T follicular helper cell (primary cell): ENCODE results near the gene PRSS21.
A peak's percentile ranks its signal among the peaks of the same experiment; 100 is the strongest.

Experiments
- DNase-seq: peaks from one replicate; pipeline ENCODE4 v3.0.0-alpha.2; 2020; ENCODE audit warnings: low read depth
- total RNA-seq, 2 experiments: gene quantifications; one replicate each; lab custom pipeline; 2026; lab: John Stamatoyannopoulos, UW

Gene PRSS21, protein sequence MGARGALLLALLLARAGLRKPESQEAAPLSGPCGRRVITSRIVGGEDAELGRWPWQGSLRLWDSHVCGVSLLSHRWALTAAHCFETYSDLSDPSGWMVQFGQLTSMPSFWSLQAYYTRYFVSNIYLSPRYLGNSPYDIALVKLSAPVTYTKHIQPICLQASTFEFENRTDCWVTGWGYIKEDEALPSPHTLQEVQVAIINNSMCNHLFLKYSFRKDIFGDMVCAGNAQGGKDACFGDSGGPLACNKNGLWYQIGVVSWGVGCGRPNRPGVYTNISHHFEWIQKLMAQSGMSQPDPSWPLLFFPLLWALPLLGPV
- total RNA-seq: 3.8 to 6.5 reads per million in 2 experiments

DNA sequence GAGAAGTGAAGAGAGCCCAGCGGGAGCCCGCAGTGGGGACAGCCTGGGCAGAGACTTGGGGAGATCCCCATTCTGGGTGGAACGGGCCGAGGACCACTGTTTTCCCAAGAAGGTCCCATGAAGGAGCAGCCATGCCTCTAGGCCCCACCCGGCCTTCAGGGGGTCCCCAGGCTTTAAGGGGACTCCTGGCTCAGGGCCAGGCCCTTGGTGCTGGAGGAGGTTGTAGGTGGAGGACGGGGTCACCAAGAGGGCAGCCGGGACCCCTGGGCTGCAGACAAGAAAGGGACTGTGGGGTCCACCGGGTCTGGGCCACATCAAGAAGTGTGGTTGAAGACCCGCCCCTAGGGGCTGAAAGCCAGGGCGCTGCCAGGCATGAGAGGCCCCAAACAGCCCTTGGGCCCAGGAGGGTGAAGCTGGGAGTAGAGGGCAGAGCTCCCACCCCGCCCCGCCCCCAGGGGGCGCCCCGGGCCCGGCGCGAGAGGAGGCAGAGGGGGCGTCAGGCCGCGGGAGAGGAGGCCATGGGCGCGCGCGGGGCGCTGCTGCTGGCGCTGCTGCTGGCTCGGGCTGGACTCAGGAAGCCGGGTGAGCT, at the start of gene PRSS21:
Gene PRSS21, plus strand, starts transcription at position 487 of the 589 bp plus-strand sequence. Its CDS starts 32 bp downstream, at position 519.
- no peak for DNase-seq

DNA sequence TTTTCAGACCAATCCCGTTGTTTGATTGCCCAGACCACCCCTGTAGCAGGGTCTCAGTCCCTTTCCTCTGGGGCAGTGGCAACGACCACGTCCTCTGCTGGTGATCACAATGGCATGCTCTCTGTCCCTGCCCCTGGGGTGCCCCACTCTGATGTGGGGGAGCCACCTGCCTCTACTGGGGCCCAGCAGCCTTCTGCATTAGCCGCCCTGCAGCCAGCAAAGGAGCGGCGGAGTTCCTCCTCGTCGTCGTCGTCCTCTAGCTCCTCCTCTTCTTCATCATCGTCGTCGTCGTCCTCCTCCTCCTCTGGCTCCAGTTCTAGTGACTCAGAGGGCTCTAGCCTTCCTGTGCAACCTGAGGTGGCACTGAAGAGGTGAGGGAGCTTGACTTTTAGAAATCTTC, 49.1 kb upstream of the PRSS21 start:
- no peak for DNase-seq

DNA sequence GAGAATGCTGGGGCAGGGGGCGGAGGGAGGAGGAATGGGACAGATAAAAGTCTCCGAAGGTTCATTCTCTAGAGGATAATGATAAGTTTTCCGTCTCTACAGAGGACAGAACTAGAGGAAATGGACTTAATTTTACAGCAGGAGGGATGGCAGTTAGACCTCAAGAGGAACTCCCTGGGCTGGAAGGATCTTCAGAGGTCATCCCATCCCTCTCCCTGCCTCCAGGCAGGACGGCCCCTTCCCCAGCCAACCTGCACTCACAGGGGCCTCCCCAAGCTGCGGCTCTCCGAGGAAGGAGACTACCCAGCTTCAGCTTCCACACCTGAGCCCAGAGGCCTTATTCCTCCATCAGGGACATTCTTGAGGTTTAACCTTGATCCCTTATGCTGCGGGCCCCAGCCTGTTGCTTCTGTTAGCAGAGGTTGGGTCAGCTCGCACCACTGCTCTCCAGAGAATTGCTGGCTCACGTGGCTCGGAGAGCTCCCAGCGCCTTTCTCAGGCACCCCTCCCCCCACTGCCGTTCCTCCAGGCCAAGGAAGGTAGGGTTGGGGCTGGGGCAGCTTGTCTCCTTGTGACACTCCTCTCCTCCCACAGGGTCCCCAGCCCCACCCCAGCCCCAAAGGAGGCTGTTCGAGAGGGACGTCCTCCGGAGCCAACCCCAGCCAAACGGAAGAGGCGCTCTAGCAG, 48.5 kb upstream of the PRSS21 start:
- DNase-seq: no peak

DNA sequence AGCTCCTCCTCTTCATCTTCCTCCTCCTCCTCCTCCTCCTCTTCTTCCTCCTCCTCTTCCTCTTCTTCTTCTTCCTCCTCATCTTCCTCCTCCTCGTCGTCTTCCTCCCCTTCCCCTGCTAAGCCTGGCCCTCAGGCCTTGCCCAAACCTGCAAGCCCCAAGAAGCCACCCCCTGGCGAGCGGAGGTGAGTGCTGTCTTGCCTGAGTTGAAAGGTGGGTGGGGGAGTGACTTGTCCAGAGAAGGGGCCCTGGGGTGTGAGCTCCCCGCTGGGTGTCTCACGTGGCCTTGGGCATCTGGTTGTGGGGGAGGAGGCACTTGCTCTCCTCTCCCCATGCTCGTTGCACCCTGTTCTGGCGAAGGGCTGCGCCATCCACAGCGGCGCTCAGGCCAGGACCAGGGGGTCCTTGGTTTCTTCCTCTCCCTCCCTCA, 47.9 kb upstream of the PRSS21 start:
- no peak for DNase-seq

DNA sequence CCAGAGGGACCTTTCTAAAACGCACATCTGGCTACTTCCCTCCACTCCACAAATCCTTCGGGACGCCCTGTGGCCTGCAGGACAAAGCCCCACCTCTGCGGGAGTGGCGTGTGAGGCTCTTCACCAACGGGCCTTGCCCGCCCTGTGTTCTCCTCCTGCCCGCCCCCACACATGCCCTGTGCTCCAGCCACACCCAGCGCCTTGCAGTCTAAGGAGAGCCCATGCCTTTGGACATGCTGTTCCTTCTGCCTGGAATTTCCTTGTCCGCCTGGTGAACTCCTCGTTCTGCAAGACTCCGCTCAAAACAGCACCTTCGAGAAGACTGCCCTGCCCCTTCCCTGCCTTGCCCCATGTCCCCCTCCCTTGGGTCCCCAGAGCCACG, 47.4 kb upstream of the PRSS21 start:
- no peak for DNase-seq

DNA sequence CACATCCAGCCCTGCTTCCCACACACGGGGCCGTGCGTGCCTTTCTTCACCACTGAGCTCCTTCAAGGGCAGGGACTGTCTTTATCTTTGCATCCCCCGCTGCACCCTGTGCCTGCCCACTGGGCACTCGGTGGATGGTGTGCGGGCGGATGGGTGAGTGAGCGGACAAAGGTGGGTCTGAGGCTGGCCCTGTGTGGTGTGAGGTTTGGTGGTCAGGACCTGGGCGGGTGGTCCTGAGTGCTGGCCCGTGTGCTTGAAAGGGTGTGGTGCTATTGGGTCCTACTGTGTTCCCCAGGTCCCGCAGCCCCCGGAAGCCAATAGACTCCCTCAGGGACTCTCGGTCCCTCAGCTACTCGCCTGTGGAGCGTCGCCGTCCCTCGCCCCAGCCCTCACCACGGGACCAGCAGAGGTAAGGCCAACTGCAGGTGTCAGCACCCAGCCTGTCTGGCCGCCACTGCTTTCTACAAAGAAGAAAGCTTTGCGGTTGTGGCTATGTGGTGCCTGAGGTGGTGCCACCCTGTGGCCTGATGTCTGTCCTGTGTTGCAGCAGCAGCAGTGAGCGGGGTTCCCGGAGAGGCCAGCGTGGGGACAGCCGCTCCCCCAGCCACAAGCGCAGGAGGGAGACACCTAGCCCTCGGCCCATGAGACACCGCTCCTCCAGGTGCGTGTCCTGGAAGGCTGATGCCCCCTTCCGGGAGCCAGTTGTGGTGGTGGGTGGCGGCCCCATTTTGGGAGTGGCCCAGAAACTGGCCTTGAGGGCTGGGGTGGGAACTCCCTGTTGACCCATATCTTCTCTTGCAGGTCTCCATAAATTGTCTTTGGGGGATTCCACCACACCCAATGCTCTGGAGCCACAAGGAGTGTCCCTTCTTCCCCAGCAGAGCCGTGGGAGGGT, 46.7 kb upstream of the PRSS21 start:
- no peak for DNase-seq

DNA sequence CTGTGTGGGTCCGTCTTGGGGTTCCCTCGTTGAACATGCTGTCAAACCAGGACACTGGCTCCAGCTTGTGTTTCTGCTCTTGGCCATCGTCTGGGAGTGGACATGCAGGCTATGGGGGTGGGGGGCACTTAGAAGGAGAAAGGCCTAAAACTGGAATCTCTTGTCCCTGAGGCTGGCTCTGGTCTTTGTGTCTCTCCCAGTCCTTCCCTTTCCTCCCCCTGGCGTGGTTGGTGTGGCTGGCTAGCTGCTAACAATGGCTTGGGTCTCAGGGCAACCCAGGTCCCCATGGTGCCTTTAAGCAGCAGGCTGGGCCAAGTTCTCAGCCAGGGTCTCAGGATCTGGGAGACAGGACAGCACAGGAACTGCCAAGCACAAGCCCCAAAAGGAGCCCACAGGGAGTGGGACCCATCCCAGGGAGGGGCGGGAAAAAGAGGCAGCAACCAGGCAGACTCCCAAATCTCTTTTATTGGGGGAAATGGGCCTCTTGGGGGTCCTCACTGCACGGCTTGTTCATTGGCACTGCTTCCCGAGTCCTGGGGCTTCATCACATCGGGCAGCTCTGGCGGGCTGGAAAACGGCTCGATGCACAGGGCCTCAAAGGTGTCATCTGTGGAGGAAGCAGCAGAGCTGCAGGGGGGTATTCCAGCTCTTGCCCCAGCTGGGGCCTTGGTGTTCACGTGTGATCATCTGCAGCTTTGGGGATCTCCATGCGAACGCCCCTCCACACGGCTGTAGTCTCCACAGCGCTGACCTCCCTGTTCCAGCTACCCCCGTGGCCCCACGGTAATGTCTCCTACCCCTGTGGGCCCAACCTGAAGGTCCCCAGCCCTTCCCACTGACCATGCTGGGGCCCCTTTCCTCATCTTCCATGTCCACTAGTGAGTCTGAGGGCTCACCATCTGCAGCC, 45.3 kb upstream of the PRSS21 start:
- no peak for DNase-seq

DNA sequence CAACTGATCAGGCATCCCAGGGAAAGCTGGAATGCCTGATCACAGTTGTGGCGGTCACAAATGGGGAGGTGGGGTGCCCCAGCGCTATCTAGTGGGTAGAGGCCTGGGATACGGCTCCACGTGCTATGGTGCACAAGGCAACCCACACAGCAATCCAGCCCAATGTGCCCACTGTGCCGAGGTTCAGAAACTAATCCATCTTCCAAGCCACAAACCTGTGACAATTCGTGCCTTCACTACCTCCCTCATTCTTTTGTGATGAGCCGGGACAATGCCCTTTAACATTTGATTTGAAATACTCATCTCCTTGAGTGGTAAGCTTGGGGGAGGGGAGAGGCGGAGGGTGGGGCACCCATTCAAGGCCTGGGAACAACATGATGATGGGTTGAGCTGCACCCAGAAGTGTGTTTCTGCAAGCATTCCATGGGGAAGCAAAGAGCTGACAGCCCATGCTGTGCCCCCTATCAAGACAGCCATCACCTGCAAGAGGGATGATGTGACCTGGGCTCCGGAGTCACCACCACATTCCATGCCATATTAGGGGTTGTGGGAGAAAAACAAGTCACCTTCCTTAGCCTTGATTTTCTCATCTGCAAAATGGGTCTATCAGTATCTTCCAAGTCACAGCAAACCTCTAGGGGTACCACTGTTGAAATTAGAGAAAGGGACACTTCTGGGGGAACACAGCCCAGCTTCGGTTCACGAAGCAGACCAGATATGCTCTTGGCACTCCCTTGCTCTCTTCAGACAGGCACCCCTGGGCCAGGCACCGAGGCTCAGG, 43.7 kb upstream of the PRSS21 start:
- no peak for DNase-seq

DNA sequence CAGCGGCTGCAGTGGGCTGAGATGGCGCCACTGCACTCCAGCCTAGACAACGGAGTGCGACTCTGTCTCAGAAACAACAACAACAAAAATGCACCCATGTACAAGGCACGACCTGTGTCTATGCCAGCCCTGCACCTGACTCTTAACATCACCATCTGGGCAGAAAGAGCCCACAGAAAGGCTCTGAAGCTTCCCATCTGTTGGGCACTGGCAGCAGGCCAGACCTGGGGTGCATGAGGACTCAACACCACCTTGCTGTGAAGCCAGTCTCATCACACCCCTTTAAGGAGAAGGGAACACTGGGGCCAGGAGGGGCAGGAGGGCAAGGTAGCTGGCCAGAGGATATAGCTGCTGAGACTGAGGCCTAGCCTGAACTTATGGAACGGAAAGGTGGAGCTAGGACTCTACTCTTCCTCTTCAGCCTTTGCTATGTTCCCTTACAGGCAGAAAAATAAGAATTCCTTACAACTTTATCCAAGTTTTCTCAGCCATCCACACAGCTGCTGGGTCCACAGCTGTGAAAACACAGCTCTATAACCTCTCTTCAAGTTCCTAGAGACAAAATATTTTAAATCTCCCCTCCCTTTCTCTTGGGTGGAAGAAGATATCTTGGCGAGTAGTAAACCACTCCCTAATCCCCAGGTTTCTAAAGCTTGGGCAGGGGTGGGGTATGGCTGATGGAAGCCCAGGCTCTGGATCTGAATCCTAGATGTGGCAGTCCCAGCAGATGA, 42.7 kb upstream of the PRSS21 start:
- no peak for DNase-seq

DNA sequence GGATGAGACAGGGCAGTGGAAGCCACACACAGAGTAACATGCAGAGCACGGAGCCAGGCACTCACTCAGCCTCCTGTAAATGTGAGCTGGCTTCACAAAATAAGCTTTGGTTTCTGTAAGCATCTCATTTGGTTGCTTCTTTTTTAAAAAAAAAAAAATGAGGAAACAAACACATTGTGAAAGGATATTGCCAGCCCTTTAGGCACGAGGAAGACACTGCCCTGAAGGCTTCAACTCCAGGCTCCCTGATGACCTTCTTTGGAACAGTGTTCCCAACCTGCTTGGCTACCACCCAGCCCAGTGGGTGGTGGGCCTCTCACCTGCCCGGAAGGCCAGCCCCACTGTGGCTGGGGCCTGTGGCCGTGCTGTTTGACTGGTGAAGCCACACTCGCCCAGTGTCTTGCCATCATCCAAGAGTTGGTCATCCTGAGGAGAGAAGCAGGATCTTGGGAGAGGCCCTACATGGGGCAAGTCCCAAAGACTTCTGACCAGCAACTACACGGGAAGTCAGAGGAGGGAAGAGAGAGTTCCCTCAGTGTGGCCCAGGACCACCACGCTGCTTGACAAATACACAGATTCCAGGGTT, 41.8 kb upstream of the PRSS21 start:
- DNase-seq: no peak

DNA sequence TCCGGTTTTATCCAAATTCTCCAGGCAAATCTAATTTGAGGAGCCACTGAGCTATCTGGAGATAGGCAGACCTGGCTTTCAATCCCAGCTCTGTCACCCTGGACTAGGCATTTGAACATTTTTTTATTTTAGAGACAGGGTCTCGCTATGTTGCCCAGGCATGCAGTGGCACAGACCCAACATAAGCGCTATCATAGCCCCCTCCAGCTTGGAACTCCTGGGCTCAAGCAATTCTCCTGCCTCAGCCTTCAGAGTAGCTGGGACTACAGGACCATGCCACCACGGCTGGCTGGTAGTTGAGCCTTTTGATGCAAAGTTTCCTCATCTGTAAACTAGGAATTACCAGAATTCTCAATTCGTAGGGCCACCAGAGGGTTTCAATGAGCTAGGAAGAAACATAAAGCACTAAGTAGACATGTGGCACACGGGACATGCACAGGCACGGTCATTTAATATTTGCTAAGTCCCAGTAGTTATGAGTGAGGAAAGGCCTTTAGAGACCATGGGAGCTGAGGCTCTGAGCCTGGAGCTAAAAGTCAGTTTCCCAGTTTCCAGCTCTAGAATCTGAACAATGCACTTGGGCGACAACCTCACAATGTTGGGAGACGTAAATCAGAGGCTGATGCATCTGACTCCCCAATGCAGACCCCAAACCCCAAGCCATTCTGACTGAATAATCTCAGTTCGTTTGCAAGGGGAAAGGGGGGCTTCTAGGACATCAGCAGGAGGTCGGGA, 41.1 kb upstream of the PRSS21 start:
- no peak for DNase-seq

DNA sequence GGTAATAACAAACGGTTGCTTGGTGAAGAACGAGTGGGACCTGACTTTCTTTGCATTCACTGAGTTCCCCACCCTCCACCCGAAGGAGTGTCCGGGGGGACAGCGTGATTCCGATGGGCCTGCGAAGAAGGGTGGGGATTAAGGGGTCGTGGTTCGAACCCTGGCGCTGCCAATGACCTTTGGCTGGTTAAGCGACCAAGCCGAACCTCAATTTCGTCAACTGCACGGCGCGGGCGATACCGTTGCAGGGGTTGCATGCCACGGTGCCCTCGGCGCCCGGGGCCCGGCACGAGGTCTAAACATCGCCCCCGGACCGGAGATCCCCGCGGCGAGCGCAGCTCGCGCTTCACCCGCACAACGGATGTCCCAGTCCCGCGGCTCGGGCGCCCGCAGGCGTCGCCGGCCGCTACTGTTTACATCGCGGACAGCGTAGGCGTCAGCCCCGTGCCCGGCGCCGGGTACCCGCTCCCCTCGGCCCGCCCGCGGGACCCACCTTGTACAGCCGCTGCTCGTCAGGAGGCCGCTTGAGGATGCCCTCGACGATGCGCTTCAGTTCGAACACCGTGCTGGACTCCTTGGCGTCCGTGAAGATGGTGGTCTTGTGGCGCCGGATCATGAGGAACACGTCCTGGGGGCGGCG, 40.4 kb upstream of the PRSS21 start:
- DNase-seq: no peak

DNA sequence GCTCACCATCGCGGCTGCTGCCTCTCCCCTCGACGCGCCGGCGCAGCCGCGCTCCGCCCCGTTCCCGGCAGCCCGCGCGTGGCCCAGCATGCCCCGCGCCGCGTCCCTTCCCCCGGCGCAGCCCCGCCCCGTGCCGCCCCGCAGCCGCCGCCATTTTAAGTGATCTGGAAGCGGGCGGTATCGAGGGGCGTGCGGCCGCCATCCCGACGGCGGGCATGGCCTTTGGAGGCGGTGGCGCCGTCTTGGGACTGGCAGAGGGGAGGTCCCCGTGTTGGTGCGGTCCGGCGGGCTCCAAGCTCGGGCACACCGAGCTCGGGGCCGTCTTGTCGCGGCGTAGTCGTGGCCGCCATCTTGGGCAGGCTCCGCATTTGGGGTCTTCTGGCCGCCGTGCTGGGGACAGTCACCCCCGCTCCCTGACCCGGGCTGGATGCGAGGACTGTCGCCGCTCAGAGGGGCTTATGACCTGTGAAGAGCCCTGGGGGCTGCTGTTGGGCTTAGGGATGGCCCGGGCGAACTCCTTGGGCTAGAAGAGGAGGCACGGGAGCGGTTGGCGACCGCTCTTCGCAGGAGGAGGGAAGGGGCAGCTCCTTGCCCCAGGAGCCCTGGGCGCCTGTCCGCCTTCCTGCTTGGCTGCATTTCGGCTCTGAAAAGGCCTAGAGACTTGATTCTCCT, 39.7 kb upstream of the PRSS21 start, which contains the start of gene ELOB:
Gene ELOB, minus strand, starts transcription at position 50 of the 672 bp plus-strand sequence. Its CDS starts 41 bp downstream, at position 9.
- DNase-seq: peak; percentile 83

DNA sequence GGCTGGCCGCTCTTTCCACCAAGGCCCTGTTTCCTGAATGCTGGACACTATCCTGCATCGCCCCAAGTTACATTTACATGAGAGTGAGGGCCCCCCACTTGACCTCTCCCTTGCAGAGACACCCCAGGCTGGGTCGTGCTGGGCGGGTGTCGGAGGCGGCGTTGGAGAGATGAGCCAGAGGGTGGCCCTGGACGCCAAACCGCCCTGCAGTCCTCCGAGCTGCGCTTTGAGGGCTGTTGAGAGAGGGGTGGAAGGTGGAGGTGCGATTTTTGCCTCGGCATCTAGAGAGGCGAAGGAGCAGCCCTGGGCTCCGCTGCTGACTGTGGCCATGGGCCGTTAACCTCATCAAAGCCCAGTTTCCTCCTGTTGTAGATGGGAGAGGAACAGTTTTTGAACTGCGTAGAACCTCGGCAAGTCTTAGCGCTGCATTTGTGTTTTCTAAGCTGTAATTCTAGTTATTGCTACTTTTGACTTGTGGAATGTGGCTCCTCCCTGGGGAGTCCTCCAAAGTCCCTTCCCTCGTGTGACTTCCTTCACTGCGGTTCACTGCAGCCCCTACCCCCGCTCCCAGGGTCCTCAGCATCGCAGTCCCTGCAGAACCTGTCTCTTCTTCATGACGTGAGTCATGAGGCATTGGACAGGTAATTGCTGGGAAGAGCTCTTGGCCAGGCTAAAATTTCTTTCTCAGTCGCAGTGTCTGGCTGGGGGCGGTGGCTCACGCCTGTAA, 39.0 kb upstream of the PRSS21 start:
- no peak for DNase-seq

DNA sequence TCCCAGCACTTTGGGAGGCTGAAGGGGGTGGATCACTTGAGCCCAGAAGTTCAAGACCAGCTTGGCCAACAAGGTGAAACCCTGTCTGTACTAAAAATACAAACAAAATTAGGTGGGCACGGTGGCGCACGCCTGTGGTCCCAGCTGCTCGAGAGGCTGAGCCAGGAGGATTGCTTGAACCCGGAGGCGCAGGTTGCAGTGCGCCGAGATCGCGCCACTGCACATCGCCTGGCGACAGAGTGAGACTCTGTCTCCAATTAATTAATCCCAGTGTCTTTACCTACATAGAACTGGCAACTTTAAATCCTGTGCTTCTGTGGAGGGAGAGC, 38.4 kb upstream of the PRSS21 start:
- no peak for DNase-seq

DNA sequence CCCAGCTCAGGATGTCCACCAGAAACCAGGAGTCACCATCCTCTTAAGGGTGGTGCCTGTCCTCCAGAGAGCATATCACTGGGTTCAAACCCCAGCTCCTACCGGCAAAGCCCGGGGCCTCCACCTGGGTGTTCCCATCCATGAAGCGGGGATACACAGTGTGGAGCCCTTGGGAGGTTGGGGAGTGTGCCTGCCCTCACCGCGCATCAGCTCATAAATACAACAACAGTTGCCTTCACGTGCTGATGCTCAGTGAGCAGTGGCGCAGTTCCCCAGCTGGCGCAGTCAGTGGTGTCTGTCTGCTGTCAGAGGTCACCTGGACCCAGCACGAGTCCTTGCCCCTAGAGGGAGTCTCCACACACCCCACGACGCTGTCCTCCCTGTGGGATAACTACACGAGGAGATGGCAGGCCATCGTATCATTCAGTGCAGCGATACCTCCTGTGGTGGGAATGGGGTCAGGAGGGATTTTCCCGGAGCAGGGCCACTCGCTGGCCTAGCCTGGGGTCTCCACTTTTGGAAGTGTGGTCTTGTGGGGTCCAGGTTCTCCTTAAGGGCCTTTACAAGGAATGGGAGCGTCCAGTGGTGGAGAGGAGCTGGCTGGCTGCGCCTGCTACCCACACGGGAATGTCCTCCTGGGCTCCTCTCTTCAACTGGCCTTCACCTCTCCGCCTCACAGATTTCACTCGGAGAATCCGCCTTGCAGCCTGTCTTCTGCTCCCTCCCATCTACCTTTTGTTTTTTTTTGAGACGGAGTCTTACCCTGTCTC, 37.7 kb upstream of the PRSS21 start:
- no peak for DNase-seq
